Left lung (tissue), 10 donors: ENCODE results near the gene COIL. TPM values are rescaled to one million over a fixed set of nuclear protein-coding genes. Genes with fewer than 3 reads are reported as not detected.
A peak's percentile ranks its signal among the peaks of the same experiment; 100 is the strongest.
"Not testable (repeated sequence)": the region's sequence is repeated elsewhere in the genome, so short reads cannot be mapped to it uniquely, and the experiment has no call there.

ENCODE experiments used
- ATAC-seq: fragments of 200-7000 bp; cut with Tn5 transposase; one replicate; pipeline ENCODE4 v1.9.1; 2020; ENCODE audit warnings: moderate library complexity
- DNase-seq, 4 donors: peaks; one replicate each; pipeline ENCODE4 v3.0.0-alpha.2; 2013 to 2020
- H3K27ac ChIP-seq, 2 donors: fragments of 200-600 bp; sonication (generic) in 1 of 2; one replicate each; pipeline versions ENCODE4 v1.5.0 to v1.8.0; 2020 to 2021
- H3K27me3 ChIP-seq, 2 donors: fragments of 200-600 bp; sonication (generic) in 1 of 2; one replicate each; pipeline versions ENCODE4 v1.5.0 to v1.8.0; 2020 to 2021
- H3K36me3 ChIP-seq, 2 donors: fragments of 200-600 bp; sonication (generic) in 1 of 2; one replicate each; pipeline versions ENCODE4 v1.5.0 to v1.8.0; 2020 to 2021
- H3K4me1 ChIP-seq, 2 donors: fragments of 200-600 bp; one replicate each; pipeline ENCODE4 v1.8.0; 2021
- H3K4me3 ChIP-seq, 2 donors: fragments of 200-600 bp; sonication (generic) in 1 of 2; one replicate each; pipeline versions ENCODE4 v1.5.0 to v1.8.0; 2020 to 2021; ENCODE audit warnings: mild to moderate bottlenecking in 1 of 2
- H3K9me3 ChIP-seq, 2 donors: fragments of 200-600 bp; sonication (generic) in 1 of 2; one replicate each; pipeline versions ENCODE4 v1.5.0 to v1.8.0; 2020 to 2021
- intact Hi-C, 2 donors: fragments of 100-400 bp; cut with DNase I; formaldehyde crosslinking; loops; one replicate each; pipeline versions ENCODE4 v1.11.2 to v1.14.2; 2022
- polyA plus RNA-seq, 6 donors: library from polyadenylated mRNA; unstranded; fragments of 120-200 nt; gene quantifications; one replicate each; pipeline ENCODE4 v1.2.1, GENCODE V29; 2013; ENCODE audit not compliant: insufficient read length in 6 of 6
- total RNA-seq, 2 donors: library from RNA; stranded (reverse); fragmentation: NEBNext Ultra II Directional; extraction: Animal tissue kit (Norgen Biotek cat#: 25700); gene quantifications; one replicate each; pipeline ENCODE4 v1.2.1, GENCODE V29; 2021
- TF ChIP-seq, protein P1 (sequence below), 2 donors: fragments of 200-600 bp; sonication (generic) in 1 of 2; IDR thresholded peaks; one replicate each; pipeline versions ENCODE4 v1.5.0 to v1.8.0; 2021; ENCODE audit warnings: antibody characterized with exemption in 2 of 2
- donor health status: DM: no; HTN: yes; CAD: no.
- donor health status: DM: no; HTN: no; CAD: no.

COIL gene
- total and polyA plus RNA-seq, 8 donors, result 10.9 to 33.8 (median 29.7) TPM

DNA sequence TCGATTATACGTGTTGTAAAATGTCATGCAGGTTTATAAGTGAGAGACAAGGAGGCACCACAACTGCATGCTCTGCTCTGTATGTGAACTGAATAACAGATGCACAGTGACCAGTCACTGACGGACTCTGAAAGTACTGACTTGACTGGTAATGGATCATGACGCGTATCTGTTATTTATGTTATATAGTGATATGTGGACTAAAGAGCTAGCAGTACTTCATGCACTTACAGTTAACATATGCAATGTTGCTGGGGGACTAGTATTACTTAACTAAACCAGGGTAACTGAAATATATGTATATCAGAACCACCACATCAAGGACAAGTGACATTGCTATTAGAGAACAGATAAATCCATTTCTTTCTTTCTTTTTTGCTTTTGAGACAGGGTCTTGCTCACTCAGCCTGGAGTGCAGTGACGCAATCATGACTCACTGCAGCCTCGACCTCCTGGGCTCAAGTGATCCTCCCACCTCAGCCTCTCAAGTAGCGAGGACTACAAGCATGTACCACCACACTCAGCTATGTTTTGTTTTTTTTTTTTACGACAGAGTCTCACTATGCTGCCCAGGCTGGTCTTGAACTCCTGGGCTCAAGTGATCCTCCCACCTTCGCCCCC lies 17.2 kb downstream of the COIL start:
- Histone ChIP-seq H3K4me1 (peaks cover 0 to 6% of the 10 kb centered on the region in 2 donors), H3K9me3 (no peaks in the 10 kb centered on the region), H3K4me3 (no peak overlapping the region), H3K27ac (no peak overlapping the region), H3K36me3 (peaks cover 2 to 75% of the 10 kb centered on the region in 2 donors), H3K27me3 (no peaks in the 10 kb centered on the region)
- no peak for DNase-seq
- no peak for ATAC-seq
- TF ChIP-seq, protein P1, sequence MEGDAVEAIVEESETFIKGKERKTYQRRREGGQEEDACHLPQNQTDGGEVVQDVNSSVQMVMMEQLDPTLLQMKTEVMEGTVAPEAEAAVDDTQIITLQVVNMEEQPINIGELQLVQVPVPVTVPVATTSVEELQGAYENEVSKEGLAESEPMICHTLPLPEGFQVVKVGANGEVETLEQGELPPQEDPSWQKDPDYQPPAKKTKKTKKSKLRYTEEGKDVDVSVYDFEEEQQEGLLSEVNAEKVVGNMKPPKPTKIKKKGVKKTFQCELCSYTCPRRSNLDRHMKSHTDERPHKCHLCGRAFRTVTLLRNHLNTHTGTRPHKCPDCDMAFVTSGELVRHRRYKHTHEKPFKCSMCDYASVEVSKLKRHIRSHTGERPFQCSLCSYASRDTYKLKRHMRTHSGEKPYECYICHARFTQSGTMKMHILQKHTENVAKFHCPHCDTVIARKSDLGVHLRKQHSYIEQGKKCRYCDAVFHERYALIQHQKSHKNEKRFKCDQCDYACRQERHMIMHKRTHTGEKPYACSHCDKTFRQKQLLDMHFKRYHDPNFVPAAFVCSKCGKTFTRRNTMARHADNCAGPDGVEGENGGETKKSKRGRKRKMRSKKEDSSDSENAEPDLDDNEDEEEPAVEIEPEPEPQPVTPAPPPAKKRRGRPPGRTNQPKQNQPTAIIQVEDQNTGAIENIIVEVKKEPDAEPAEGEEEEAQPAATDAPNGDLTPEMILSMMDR (IDR thresholded peaks at IDR 0.05), result no peak
- intact Hi-C loops, result no loop called here

DNA sequence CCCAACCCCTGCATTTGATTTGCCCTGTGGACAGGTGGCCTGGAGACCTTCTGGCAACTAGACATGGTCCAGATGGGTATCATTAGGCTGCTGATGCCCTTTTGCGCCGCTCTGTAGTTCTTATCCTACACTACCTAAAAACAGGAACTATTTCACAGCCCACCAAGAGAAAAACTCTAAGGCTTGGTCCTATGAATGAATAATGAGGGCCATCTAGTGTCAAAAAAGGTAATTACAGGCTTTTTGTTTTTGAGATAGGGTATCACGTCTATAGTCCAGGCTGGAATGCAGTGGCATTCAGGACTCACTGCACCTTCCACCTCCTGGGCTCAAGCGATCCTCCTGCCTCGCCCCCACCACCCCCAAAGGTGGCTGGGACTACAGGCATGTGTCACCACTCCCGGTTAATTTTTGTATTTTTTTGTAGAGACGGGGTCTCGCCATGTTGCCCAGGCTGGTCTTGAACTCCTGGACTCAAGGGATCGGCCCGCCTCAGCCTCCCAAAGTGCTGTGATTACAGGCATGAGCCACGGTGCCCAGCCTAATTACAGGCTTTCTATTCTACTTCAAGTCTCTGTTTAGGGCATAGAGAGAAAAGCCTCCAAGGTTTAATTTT lies 20.9 kb downstream of the COIL start:
- intact Hi-C loops, result loop anchor here in 1 of 2 donors (10.0 kb wide), 1 partner anchor 115 kb away; no protein-coding TSS in a partner anchor
- peak in 2 of 4 donors; percentile 40 to 51 for DNase-seq
- Histone ChIP-seq H3K27me3 (no peaks in the 10 kb centered on the region), H3K36me3 (peaks cover 2 to 81% of the 10 kb centered on the region in 2 donors), H3K9me3 (no peaks in the 10 kb centered on the region), H3K27ac (no peak overlapping the region), H3K4me1 (peaks cover 0 to 16% of the 10 kb centered on the region in 2 donors), H3K4me3 (no peak overlapping the region)
- peak; percentile 81 for ATAC-seq
- TF ChIP-seq, protein P1 (IDR thresholded peaks at IDR 0.05), result peak; percentile 59 to 64

DNA sequence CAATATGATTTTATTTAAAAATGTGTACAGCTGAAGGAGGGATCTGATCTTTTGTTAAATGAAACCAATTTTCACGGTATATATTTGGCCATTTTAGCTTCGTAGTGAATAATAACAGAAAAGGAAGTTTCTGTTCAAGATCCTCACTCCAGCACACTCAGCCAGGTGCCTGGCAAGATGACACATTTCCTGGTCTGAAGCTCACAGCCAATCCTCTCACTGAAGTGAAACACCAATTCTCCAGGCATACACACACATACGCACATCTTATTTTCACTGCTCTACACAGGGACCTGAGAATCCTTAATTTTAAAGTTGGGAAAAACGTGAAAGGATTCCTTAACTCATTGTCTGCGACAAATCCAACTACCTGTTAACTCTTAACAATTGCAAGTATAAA lies 22.6 kb downstream of the COIL start:
- ATAC-seq, H3K4me3 ChIP-seq: not testable (repeated sequence)
- intact Hi-C loops, result loop anchor here in 1 of 2 donors (10.0 kb wide), 1 partner anchor 113 kb away; no protein-coding TSS in a partner anchor

DNA sequence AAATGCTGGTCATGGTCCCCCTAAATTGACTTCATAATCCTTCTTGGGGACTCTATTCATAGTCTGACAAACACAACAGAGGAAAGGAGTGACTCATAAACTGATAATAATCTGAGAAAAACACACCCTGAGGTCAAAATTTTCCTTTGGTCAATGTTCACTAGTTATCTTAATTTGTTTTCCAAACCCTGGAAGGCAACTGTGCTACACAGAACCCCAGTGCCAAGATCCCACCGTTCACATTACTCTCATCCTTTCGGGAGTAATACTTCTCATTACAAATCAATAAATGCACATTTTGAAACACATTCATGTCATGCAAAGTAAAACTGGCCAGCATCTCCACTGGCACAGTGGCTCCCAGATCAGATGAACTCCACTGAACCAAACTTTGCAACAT lies 23.2 kb downstream of the COIL start:
- TF ChIP-seq, protein P1 (IDR thresholded peaks at IDR 0.05), result no peak
- H3K4me1 ChIP-seq, result peaks cover 0 to 16% of the 10 kb centered on the region in 2 donors
- DNase-seq (no peak), ATAC-seq (no peak)
- no peaks in the 10 kb centered on the region for H3K9me3 ChIP-seq
- no peak overlapping the region for H3K27ac ChIP-seq
- no peaks in the 10 kb centered on the region for H3K27me3 ChIP-seq
- H3K36me3 ChIP-seq, result peaks cover 0 to 75% of the 10 kb centered on the region in 2 donors
- no peak overlapping the region for H3K4me3 ChIP-seq
- intact Hi-C loops, result loop anchor here in 1 of 2 donors (10.0 kb wide), 1 partner anchor 113 kb away; no protein-coding TSS in a partner anchor

More for the DNA sequence above, 22.6 kb downstream of the COIL start:
- H3K27ac ChIP-seq, DNase-seq, H3K9me3 ChIP-seq, H3K27me3 ChIP-seq: not testable (repeated sequence)
- Histone ChIP-seq H3K4me1 (peaks cover 0 to 16% of the 10 kb centered on the region in 2 donors), H3K36me3 (peaks cover 2 to 75% of the 10 kb centered on the region in 2 donors)

DNA sequence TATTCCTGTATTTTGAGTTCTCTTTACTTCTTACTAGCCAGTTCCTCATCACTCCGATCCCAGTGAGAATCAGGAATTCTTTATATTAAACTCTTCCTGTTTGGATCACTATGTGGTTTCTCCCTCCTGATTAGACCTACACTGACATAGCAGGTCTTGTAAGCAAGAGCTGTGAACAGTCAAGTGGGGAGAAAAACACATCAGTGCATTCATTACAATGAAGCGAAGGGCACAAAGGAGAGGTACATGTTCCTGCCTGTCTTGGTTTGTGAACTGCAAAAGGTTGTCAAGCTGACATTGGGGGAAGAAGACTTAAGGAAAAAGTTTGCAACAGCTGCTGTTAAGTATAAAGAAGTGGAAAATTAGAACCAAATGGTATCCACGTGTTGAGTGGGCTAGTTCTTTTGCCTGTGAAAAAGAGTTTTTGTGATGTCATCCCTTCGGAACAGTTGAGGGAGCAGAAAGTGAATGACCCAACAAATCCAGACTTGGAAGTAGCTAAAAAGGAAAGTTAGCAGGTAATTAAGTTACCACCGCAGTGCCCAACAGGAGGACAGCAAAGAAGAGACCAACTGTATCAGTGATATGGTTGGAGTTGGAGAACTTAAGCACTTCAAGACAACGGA lies 24.0 kb downstream of the COIL start:
- TF ChIP-seq, protein P1 (IDR thresholded peaks at IDR 0.05), result no peak
- H3K36me3 ChIP-seq, result peaks cover 0 to 66% of the 10 kb centered on the region in 2 donors
- intact Hi-C loops, result loop anchor here in 1 of 2 donors (10.0 kb wide), 1 partner anchor 112 kb away; no protein-coding TSS in a partner anchor
- no peak overlapping the region for H3K27ac ChIP-seq
- H3K4me3 ChIP-seq, result no peak overlapping the region
- no peaks in the 10 kb centered on the region for H3K9me3 ChIP-seq
- peaks cover 0 to 16% of the 10 kb centered on the region in 2 donors for H3K4me1 ChIP-seq
- ATAC-seq, result no peak
- DNase-seq, result no peak
- no peaks in the 10 kb centered on the region for H3K27me3 ChIP-seq
